SU-DHL-6 (cell line): ENCODE measurements around the gene SCIN.
"Not testable (repeated sequence)": the region's sequence is repeated elsewhere in the genome, so short reads cannot be mapped to it uniquely, and the experiment has no call there.

ENCODE experiments used
- EZH2phosphoT487 ChIP-seq: fragments of 200-600 bp; sonication (generic), shearing (Covaris generic); conservative IDR thresholded peaks from 2 replicates; pipeline ENCODE4 v1.6.1; 2018; ENCODE audit warnings: mild to moderate bottlenecking, antibody characterized with exemption, low read length, moderate library complexity, mixed read lengths
- TF ChIP-seq, protein P1 (sequence below): fragments of 200-600 bp; sonication (generic); IDR thresholded peaks from one replicate; pipeline ENCODE4 v1.5.1; 2017; ENCODE audit warnings: antibody characterized with exemption, mild to moderate bottlenecking, low read length, moderate library complexity; ENCODE audit not compliant: insufficient read depth, poor library complexity, severe bottlenecking

DNA sequence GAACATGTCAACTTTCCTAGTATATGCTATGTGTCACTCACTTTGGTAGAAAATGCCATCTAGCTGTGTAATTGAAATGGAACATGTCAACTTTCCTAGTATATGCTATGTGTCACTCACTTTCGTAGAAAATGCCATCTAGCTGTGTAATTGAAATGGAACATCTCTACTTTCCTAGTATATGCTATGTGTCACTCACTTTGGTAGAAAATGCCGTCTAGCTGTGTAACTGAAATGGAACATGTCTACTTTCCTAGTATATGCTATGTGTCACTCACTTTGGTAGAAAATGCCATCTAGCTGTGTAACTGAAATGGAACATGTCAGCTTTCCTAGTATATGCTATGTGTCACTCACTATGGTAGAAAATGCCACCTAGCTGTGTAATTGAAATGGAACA lies 43.8 kb upstream of the SCIN start:
- TF ChIP-seq, protein P1, sequence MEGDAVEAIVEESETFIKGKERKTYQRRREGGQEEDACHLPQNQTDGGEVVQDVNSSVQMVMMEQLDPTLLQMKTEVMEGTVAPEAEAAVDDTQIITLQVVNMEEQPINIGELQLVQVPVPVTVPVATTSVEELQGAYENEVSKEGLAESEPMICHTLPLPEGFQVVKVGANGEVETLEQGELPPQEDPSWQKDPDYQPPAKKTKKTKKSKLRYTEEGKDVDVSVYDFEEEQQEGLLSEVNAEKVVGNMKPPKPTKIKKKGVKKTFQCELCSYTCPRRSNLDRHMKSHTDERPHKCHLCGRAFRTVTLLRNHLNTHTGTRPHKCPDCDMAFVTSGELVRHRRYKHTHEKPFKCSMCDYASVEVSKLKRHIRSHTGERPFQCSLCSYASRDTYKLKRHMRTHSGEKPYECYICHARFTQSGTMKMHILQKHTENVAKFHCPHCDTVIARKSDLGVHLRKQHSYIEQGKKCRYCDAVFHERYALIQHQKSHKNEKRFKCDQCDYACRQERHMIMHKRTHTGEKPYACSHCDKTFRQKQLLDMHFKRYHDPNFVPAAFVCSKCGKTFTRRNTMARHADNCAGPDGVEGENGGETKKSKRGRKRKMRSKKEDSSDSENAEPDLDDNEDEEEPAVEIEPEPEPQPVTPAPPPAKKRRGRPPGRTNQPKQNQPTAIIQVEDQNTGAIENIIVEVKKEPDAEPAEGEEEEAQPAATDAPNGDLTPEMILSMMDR = not testable (repeated sequence)
- TF ChIP-seq EZH2phosphoT487 = not testable (repeated sequence)
